GM13977 (cell line): Measurements from ENCODE around the gene SACM1L.

Source experiments
- DNase-seq: peaks from one replicate; pipeline ENCODE4 v3.0.0; 2012; ENCODE audit warnings: low spot score
- CTCF ChIP-seq: IDR thresholded peaks from 2 replicates; pipeline ENCODE4 v1.5.1; 2012; ENCODE audit warnings: mild to moderate bottlenecking, control low read depth; ENCODE audit not compliant: insufficient read depth; ENCODE audit errors: extremely low read depth, missing control alignments
- in situ Hi-C: fragments of 300-500 bp; cut with MboI; formaldehyde crosslinking; loops from one replicate; pipeline ENCODE4 v1.12.0; 2022; ENCODE audit warnings: low sequenced_read_pairs, low pct_unique_long_range_greater_than_20kb, mixed read lengths, inconsistent platforms; ENCODE audit not compliant: unreplicated experiment

SACM1L gene

DNA sequence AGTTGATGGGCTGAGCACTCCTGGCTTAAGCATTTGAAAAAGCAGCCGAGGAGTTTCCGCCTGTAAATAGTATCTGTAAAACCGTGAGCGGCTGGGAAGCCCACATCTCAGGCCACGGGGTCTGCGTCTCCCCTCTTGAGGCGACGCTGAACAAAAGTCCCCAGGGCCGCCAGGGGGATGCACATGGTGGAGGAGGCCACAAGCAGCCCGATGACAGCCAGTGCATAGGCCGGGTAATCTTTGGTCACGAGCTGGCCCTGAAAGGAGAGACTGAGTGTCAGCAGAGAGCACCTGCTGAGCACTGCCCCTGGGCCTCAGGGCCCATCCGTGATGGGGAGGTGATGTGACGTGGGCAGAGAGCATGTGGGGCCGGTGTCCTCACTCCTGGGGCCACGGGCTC is 69.7 kb downstream of the SACM1L start:
- in situ Hi-C loops = loop anchor here (10.0 to 25.0 kb wide), 2 partner anchors 316 to 628 kb away; no protein-coding TSS in a partner anchor
- no peak for TF ChIP-seq CTCF
- DNase-seq = no peak

DNA sequence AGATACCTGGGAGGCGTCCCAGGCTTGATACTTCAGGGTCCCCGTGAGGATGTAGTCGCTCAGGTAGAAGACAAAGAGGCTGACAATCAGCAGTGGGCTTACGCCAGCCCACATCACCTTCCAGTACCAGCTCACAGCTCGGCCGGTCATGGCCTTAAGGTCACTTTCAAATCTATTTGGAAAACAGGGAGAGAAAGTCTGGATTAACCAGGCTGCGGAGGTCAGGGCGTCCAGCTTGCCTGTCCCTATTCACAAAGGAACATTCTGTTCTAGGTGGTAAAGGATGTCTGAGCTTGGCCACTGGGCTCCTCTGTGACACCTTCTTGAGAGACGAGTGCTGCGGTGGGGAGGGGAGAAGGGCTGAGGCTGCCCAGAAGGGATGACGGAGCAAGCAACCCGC is 70.7 kb downstream of the SACM1L start:
- no peak for DNase-seq
- in situ Hi-C loops = loop anchor here (10.0 to 25.0 kb wide), 2 partner anchors 315 to 627 kb away; no protein-coding TSS in a partner anchor
- no peak for TF ChIP-seq CTCF

GRCh38 chr3:45760878-45761711 is 71.9 kb downstream of the SACM1L start:
- in situ Hi-C loops = loop anchor here (25.0 kb wide), 1 partner anchor 626 kb away; no protein-coding TSS in a partner anchor
- peak; percentile 87 for DNase-seq
- peak; percentile 88 for TF ChIP-seq CTCF

DNA sequence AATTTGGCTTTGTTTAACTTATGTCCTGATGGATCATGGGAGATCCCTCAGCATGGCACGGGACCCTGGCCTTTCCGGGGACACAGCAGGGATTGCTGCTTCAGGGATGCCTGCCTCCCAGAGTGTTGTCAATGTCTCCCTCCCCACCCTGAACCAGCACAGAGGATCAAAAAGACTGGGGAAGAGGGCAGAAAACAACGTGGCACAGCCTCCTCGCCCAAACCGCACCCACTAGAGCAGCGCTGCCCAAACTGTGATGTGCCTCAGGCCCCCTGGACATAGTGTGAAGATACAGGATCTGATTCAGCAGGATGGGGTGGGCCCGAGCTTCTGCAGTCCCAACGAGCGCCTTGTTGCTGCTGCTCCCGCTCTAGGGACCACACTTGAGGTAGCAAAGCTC is 72.6 kb downstream of the SACM1L start:
- TF ChIP-seq CTCF = no peak
- in situ Hi-C loops = loop anchor here (25.0 kb wide), 1 partner anchor 625 kb away; no protein-coding TSS in a partner anchor
- DNase-seq = no peak

- in situ Hi-C loops = loop anchor here (25.0 kb wide), 1 partner anchor 625 kb away; no protein-coding TSS in a partner anchor
- no peak for TF ChIP-seq CTCF
- DNase-seq = no peak
Observed at GRCh38 chr3:45762647-45763302, 73.6 kb downstream of the SACM1L start.

GRCh38 chr3:45763303-45763675 is 74.1 kb downstream of the SACM1L start:
- no peak for DNase-seq
- in situ Hi-C loops = loop anchor here (25.0 kb wide), 1 partner anchor 624 kb away; no protein-coding TSS in a partner anchor
- no peak for TF ChIP-seq CTCF
